ENCODE measurements around the gene VTI1A.

Gene VTI1A

DNA sequence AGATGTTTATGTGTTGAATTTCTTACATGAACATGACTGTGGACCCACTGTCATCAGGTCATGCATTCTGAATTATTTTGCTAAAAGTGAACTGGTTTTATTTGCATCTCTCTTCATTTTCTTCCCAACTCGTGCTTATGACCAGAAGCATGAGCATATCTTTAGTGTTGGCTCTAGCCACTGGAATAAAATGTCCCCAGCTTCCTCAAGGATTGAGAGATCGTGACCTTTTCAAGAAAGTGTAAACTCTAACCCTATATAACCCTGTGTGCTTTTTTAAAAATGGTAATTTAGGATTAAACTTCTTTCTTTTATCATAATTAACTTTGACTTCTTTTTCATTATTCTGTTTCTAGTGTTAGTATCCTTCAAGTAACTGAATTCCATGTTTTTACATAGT, 55.5 kb downstream of the VTI1A start:
- Mint-ChIP-seq H3K27ac (no peak overlapping the region), H3K36me3 (peaks cover 15 to 30% of the 10 kb centered on the region in 2 donors), H3K9me3 (peaks cover 0 to 2% of the 10 kb centered on the region in 2 donors), H3K4me3 (no peak overlapping the region), H3K4me1 (peaks cover 0 to 4% of the 10 kb centered on the region in 2 donors), H3K27me3 (no peaks in the 10 kb centered on the region)
- ATAC-seq (replicated peaks): no peak
- no peak for DNase-seq

DNA sequence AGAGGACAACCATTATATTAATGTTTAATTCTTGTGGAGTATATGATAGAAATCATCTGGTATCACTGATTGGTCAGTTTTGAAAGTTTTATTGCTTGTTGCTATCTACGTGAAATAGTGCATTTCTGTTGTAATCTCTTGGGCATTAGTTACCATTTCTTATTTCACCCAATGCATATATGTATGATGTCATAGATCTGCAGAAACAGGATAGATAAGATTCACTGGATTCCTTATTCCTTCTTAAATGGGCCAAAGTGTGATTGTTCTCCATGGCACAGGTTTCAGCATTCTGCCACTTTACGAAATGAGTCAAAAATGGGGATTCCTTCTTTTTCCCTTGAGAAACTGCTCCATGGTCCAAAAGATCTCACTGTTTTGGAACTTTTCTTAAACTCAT, 56.6 kb downstream of the VTI1A start:
- no peak overlapping the region for H3K4me3 Mint-ChIP-seq
- ATAC-seq (replicated peaks) (no peak), DNase-seq (no peak)
- peaks cover 15 to 34% of the 10 kb centered on the region in 2 donors for H3K36me3 Mint-ChIP-seq
- H3K9me3 Mint-ChIP-seq: peaks cover 0 to 2% of the 10 kb centered on the region in 2 donors
- H3K4me1 Mint-ChIP-seq: peaks cover 4 to 7% of the 10 kb centered on the region in 2 donors
- no peaks in the 10 kb centered on the region for H3K27me3 Mint-ChIP-seq
- peak overlapping the region; percentile 20 for H3K27ac Mint-ChIP-seq

DNA sequence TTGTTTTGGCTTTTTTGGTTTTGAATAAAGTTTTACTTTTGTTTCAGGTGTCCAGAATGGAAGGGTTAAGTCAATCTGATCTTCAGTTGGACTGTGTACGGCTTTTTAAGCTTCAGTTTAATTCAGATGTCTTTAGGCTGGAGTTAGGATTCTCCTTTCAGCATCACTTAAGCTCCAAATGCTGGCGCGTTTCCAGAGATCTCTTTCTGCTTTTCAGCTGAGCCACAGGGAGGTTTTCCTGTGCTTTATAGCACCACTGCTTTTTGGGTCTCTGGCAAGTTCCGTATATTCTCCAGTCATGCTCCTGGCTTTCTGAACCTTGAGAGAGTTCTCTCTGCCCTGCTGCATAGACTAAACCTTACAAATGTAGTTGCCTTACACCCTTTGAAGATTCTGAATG, 60.0 kb downstream of the VTI1A start:
- no peak overlapping the region for H3K4me3 Mint-ChIP-seq
- H3K9me3 Mint-ChIP-seq: peaks cover 0 to 3% of the 10 kb centered on the region in 2 donors
- peaks cover 10 to 13% of the 10 kb centered on the region in 2 donors for H3K4me1 Mint-ChIP-seq
- ATAC-seq (replicated peaks): no peak
- peaks cover 6 to 31% of the 10 kb centered on the region in 2 donors for H3K36me3 Mint-ChIP-seq
- DNase-seq: no peak
- no peak overlapping the region for H3K27ac Mint-ChIP-seq
- H3K27me3 Mint-ChIP-seq: no peaks in the 10 kb centered on the region

DNA sequence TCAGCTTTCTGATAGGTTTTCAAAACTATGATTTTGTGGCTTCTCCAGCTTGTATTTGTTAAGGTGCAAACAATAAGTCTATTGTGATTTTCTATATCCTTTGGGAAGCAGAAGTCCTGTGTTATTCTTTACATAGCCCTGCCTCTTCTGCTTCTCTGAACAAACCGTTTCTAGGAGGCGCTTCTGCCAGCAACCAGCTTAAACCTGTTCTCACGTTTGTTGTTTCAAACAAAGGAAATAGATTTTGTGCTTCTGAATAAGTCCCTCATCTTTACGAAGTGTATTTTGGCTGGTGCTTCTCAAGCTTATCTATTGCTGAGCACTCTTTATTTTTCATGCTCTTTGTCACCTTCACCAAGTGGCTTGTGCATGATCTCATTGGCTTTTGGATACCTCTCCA, 61.0 kb downstream of the VTI1A start:
- H3K27me3 Mint-ChIP-seq: no peaks in the 10 kb centered on the region
- peaks cover 10 to 20% of the 10 kb centered on the region in 2 donors for H3K4me1 Mint-ChIP-seq
- peaks cover 12 to 38% of the 10 kb centered on the region in 2 donors for H3K36me3 Mint-ChIP-seq
- H3K9me3 Mint-ChIP-seq: peaks cover 3 to 4% of the 10 kb centered on the region in 2 donors
- ATAC-seq (replicated peaks): no peak
- DNase-seq: no peak
- no peak overlapping the region for H3K4me3 Mint-ChIP-seq
- no peak overlapping the region for H3K27ac Mint-ChIP-seq

DNA sequence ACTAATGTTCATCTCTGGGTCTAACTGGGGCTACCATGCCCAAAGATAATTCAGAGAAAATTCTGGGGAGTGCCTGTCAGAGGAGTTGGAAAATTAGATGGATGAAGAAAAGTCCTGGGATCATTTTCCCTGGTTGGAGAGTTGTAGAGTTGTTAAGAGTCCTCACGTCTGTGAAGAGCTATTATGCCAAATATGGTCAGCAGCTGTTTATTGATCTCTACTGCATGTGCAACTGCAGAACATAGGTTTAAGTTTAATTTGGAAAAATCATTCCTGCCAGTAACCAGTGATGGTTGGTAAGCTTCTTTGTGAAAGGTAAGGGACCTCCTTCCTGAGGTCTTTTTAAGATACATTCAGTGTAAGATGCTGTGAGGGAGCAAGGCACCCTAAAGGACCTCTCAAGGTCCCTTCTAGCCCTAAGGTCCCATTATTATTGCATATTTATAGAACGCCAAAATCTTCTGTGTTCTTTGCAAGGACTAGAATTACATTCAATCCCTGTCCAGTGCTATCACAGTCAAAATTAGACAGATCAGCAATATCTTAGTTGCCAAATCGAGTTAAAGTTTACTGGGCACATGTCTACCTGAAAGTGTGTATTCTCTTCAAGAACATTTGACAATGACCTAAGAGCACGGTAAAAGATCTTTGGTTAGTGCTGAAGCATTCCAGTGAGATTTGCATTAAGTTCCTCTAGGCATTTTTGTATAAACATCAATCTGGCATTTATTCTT, 62.7 kb downstream of the VTI1A start:
- ATAC-seq (replicated peaks): no peak
- no peak overlapping the region for H3K27ac Mint-ChIP-seq

DNA sequence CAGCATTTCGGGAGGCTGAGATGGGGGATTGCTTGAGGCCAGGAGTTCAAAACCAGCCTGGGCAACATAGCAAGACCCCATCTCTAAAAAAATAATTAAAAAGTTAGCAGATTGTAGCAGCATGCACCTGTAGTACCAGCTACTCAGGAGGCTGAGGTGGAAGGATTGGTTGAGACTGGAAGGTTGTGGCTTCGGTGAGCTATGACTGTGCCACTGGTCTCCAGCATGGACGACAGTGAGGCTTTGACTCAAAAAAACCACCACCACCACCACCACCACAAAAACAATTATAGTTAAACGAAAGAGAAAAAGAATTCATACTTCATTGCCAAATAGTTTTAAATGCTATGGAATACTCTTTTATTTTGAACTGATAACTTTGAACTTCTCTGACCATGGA, 63.4 kb downstream of the VTI1A start:
- no peak for DNase-seq
- H3K27ac Mint-ChIP-seq: no peak overlapping the region
- peaks cover 18 to 30% of the 10 kb centered on the region in 2 donors for H3K36me3 Mint-ChIP-seq
- peaks cover 7 to 20% of the 10 kb centered on the region in 2 donors for H3K4me1 Mint-ChIP-seq
- H3K27me3 Mint-ChIP-seq: no peaks in the 10 kb centered on the region
- H3K9me3 Mint-ChIP-seq: peaks cover 3 to 7% of the 10 kb centered on the region in 2 donors
- ATAC-seq (replicated peaks): peak in 1 of 2 donors; percentile 33
- no peak overlapping the region for H3K4me3 Mint-ChIP-seq

More for the DNA sequence above, 62.7 kb downstream of the VTI1A start:
- Mint-ChIP-seq H3K4me3 (no peak overlapping the region), H3K36me3 (peaks cover 18 to 30% of the 10 kb centered on the region in 2 donors), H3K4me1 (peaks cover 7 to 20% of the 10 kb centered on the region in 2 donors), H3K27me3 (no peaks in the 10 kb centered on the region), H3K9me3 (peaks cover 3 to 7% of the 10 kb centered on the region in 2 donors)
- DNase-seq: no peak

DNA sequence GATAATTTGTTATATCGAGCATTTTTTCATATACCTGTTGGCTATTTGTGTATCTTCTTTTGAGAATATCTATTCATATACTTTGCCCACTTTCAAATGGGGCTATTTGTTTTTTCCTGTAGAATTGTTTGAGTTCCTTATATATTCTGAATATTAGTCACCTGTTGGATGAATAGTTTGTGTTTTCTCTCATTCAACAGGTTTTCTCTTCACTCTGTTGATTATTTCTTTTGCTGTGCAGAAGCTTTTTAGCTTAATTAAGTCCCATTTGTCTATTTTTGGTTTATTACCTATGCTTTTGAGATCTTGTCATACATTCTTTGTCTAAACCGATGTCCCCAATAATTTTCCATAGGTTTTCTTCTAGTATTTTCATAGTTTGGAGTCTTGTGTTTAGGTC, 65.3 kb downstream of the VTI1A start:
- Mint-ChIP-seq H3K4me3 (no peak overlapping the region), H3K36me3 (peaks cover 18 to 31% of the 10 kb centered on the region in 2 donors), H3K9me3 (peaks cover 3 to 7% of the 10 kb centered on the region in 2 donors), H3K27ac (no peak overlapping the region), H3K27me3 (no peaks in the 10 kb centered on the region), H3K4me1 (peaks cover 7 to 20% of the 10 kb centered on the region in 2 donors)
- DNase-seq: no peak
- ATAC-seq (replicated peaks): no peak

DNA sequence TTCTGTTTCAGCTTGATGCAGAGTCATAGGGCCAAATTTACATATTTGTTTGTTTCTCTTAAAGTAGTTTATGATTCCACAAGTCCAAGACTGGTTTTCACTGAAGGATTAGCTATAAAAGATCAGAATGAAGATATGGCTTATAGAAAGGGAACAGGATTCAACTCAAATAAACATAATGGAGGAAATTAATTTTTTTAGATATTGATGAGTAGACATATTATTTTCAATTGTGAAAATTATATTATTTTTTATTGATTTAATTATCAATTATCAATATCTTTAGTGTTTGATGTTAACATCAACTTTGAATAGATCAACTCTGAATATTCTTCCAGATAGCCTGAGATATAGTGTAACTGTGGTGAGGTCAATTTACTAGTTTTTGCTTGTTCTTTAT, 68.1 kb downstream of the VTI1A start:
- Mint-ChIP-seq H3K36me3 (peaks cover 16 to 19% of the 10 kb centered on the region in 2 donors), H3K27me3 (no peaks in the 10 kb centered on the region), H3K4me3 (no peak overlapping the region), H3K4me1 (peaks cover 7 to 12% of the 10 kb centered on the region in 2 donors), H3K9me3 (peaks cover 3 to 7% of the 10 kb centered on the region in 2 donors), H3K27ac (no peak overlapping the region)
- DNase-seq (no peak), ATAC-seq (replicated peaks) (no peak)

DNA sequence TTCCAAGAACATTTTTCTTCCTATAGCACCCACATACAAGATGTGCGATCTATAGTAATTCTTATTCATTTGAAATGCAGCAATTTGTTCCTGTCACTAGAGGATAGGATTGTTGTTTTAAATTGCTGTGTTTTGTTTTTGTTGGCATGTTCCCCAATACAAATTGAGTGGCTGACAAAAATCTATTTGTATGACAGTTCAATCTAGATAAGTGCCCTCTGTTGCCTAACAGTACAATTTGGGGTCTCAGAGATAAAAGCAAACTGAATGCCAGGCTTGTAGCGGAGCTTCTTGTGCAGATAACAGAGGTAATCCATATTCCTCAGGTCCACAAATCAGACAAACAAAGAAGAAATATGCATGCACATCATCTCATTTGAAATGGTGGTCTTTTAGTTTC, 68.8 kb downstream of the VTI1A start:
- Mint-ChIP-seq H3K36me3 (peaks cover 16 to 19% of the 10 kb centered on the region in 2 donors), H3K9me3 (peaks cover 3 to 7% of the 10 kb centered on the region in 2 donors), H3K4me3 (no peak overlapping the region), H3K4me1 (peaks cover 8 to 13% of the 10 kb centered on the region in 2 donors), H3K27ac (no peak overlapping the region), H3K27me3 (no peaks in the 10 kb centered on the region)
- DNase-seq: no peak
- no peak for ATAC-seq (replicated peaks)

DNA sequence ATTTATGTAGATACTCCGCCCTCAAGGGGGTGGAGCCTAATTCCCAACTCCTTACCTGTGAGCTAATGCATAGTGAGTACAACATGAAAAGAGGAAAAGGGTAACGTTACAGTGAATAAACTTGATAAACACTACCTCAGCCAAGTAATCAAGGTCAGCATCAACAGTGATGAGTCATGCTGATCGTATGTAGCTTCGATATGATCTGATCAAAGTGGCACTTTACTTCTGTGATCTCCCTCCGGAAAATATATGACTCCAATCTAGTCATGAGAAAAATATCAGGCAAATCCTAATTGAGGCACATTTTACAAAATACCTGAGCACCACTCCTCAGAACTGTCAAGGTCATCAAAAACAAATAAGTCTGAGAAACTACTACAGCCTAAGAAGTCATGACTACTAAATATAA, 70.4 kb downstream of the VTI1A start:
- ATAC-seq (replicated peaks): no peak
- Mint-ChIP-seq H3K27me3 (no peaks in the 10 kb centered on the region), H3K27ac (no peak overlapping the region), H3K4me3 (no peak overlapping the region), H3K9me3 (peaks cover 0 to 6% of the 10 kb centered on the region in 2 donors), H3K4me1 (peaks cover 7 to 9% of the 10 kb centered on the region in 2 donors), H3K36me3 (peaks cover 8 to 9% of the 10 kb centered on the region in 2 donors)
- DNase-seq: no peak

DNA sequence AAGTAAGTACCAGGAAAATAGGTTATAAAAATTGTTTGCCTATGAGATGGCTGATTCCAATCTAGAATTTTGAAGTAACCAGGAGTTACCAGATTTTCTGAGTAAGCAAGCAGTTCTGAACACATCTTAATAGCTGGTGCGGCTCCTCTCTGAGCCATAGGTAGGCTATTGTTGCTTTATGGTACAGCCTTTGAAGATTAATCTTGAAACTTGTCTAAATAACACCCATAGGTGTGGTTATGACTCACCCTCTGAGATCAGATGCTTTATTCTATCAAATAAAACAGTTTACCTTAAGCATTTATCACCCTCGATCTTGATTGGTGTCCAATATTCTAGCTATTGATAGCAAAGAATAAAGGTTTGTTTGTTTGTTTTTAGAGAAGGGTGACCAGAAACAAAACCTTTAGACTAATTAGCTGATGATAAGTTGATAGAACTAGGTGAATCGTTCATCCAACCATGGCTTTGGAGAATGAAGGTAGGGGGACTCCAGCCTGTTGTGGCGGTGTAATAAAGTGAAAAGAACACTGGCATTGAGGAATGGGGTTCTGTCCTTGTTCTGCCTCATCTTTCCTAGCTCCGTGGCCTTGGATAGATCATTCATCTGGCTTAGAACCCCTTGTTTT, 72.2 kb downstream of the VTI1A start:
- H3K36me3 Mint-ChIP-seq: peaks cover 2 to 4% of the 10 kb centered on the region in 2 donors
- H3K4me3 Mint-ChIP-seq: no peak overlapping the region
- H3K27me3 Mint-ChIP-seq: no peaks in the 10 kb centered on the region
- peaks cover 0 to 1% of the 10 kb centered on the region in 2 donors for H3K9me3 Mint-ChIP-seq
- DNase-seq (no peak), ATAC-seq (replicated peaks) (peak; percentile 73 to 89)
- H3K27ac Mint-ChIP-seq: no peak overlapping the region
- peaks cover 6% of the 10 kb centered on the region in 2 donors for H3K4me1 Mint-ChIP-seq

DNA sequence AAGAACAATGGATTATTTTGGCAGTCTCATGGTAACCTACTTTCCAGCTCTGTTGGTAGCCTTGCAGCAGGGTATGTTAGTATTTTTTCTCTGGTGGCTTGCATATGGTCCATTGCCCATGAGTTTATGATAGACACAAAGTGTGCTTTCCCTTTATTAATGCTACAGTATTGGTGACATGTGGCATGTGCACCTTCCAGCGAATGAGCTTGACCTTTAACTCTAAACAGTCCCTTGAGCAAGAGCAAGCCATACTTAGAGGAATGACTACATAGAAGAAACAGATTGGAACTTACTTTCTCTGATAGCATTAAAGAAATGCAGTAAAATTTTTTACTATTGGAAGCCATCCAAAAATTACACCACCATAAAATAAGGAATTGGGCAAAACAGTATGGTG, 73.9 kb downstream of the VTI1A start:
- ATAC-seq (replicated peaks): peak; percentile 94 to 97
- H3K27ac Mint-ChIP-seq: no peak overlapping the region
- no peak for DNase-seq
- peaks cover 8 to 11% of the 10 kb centered on the region in 2 donors for H3K4me1 Mint-ChIP-seq
- no peak overlapping the region for H3K4me3 Mint-ChIP-seq
- H3K27me3 Mint-ChIP-seq: no peaks in the 10 kb centered on the region
- H3K9me3 Mint-ChIP-seq: no peaks in the 10 kb centered on the region
- peaks cover 0 to 4% of the 10 kb centered on the region in 2 donors for H3K36me3 Mint-ChIP-seq

DNA sequence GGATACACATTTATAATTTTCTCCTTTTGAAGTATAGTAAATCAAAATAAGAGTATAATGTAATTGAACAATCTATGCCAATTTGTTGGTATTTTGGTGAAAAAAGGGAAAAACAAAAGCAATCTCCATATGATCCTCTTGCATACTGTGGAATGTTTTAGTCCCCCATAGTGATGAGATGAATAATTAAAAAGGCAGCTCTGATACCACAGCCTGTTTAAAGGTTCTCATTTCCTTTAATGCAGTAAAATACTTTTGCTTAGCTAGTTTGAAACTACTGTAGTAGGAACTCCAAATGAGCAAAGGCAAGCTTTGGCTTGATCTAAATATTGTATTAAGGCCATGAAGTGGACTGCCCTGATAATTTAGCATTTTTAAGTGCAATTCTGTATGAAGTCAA, 77.6 kb downstream of the VTI1A start:
- H3K4me1 Mint-ChIP-seq: peaks cover 9 to 11% of the 10 kb centered on the region in 2 donors
- no peak for DNase-seq
- no peak overlapping the region for H3K4me3 Mint-ChIP-seq
- H3K27me3 Mint-ChIP-seq: no peaks in the 10 kb centered on the region
- no peaks in the 10 kb centered on the region for H3K9me3 Mint-ChIP-seq
- ATAC-seq (replicated peaks): no peak
- peaks cover 3 to 6% of the 10 kb centered on the region in 2 donors for H3K36me3 Mint-ChIP-seq
- no peak overlapping the region for H3K27ac Mint-ChIP-seq

DNA sequence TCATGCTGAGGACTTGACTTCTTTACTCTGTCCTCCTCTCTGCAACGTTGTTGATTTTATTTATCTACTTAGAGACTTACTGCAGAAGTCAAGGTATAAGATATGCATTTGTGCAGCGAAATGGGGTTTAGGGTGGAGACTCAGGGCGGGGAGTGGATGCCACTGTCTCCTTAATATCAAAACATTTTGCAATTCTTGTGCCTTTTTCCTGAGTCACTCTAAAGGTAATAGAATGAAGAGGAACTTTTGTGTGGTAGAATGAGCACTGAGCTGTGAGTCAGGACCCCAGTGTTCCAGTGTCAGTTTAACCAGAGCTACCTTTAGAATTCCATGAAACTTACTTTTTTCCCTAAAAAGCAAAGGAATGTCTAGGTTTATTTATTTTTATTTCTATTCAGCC, 78.2 kb downstream of the VTI1A start:
- no peak overlapping the region for H3K27ac Mint-ChIP-seq
- H3K4me3 Mint-ChIP-seq: no peak overlapping the region
- H3K9me3 Mint-ChIP-seq: no peaks in the 10 kb centered on the region

DNA sequence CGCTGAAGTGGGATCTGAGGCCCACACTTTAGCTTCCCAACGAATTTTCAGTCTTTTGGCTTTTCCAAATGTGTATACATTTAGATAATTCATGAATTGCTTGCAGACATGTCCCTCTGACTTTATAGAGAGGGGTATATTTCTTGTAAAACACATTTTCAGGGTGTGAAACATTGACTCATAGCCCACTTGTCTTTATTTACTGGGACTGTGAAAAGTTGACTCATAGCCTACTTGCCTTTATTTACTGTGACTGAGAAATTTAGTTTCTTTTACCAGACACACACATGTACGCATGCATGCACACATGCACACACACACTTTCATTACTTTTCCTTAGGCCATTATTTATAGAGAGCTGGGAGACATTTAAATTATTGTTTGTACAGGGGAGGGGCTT, 79.1 kb downstream of the VTI1A start:
- DNase-seq (no peak), ATAC-seq (replicated peaks) (peak in 1 of 2 donors; percentile 31)
- H3K27me3 Mint-ChIP-seq: no peaks in the 10 kb centered on the region
- no peak overlapping the region for H3K4me3 Mint-ChIP-seq
- H3K9me3 Mint-ChIP-seq: no peaks in the 10 kb centered on the region
- peaks cover 6 to 7% of the 10 kb centered on the region in 2 donors for H3K4me1 Mint-ChIP-seq
- no peak overlapping the region for H3K27ac Mint-ChIP-seq
- H3K36me3 Mint-ChIP-seq: peaks cover 9 to 14% of the 10 kb centered on the region in 2 donors

More for the DNA sequence above, 78.2 kb downstream of the VTI1A start:
- peaks cover 3 to 6% of the 10 kb centered on the region in 2 donors for H3K36me3 Mint-ChIP-seq
- ATAC-seq (replicated peaks): no peak
- H3K4me1 Mint-ChIP-seq: peaks cover 9 to 11% of the 10 kb centered on the region in 2 donors
- no peak for DNase-seq
- no peaks in the 10 kb centered on the region for H3K27me3 Mint-ChIP-seq

Data from stimulated activated naive B cell treated with anti-CD40 and anti-IgM and Interleukin-4, amounts not matched to agents 10 μg/mL and 1 μg/mL and 100 μg/mL, for 72 hours (primary cell).